ENCODE results near the gene FGA. TPM values are rescaled to one million over a fixed set of nuclear protein-coding genes. Genes with fewer than 3 reads are reported as not detected.

FGA gene
- total and polyA plus RNA-seq, 2 experiments from 2014 or later, result 579 to 1,189 TPM

DNA sequence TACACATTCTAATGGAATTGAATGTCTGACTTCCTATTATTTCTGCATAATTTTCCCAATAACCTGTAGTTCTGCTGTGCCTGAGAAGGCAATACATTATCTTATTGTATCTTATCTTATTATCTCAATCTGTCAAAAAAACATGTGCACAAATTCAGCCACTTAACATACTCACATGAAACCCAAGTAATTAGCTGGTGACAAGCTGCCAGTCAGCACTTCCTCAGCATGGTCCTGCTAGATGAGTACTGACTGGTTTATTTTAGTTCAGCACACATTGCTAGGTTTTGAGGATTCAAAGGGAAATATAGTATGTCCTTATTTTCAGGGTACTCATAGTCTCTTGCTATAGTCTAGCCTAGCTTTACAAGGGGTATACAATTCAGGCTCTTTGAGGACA lies 39.8 kb upstream of the FGA start:
- Histone ChIP-seq H3K9me3 (ENCODE audit: low read depth) (no peaks in the 10 kb centered on the region), H3K4me2 (no peak overlapping the region), H3K27me3 (peaks cover 11% of the 10 kb centered on the region), H3K4me1 (ENCODE audit: insufficient read depth) (peaks cover 19% of the 10 kb centered on the region), H3K79me2 (peaks cover 6% of the 10 kb centered on the region), H3K9me2 (replicated peaks; ENCODE audit: insufficient read depth) (no peaks in the 10 kb centered on the region), H3K4me3 (no peak overlapping the region), H4K20me1 (ENCODE audit: insufficient read depth, poor library complexity, severe bottlenecking) (no peaks in the 10 kb centered on the region), H2AFZ (no peak overlapping the region), H3K36me3 (replicated peaks; ENCODE audit: insufficient read depth, low read depth) (no peaks in the 10 kb centered on the region), H3K27ac (no peak overlapping the region)
- DNase-seq (ENCODE audit: low spot score), result no peak
- TF ChIP-seq EZH2phosphoT487 (IDR thresholded peaks at IDR 0.05; ENCODE audit: low read depth, severe bottlenecking, unreplicated experiment), result no peak
- no peak for TF ChIP-seq EZH2 (IDR thresholded peaks at IDR 0.05; ENCODE audit: borderline replicate concordance)
- TF ChIP-seq, protein P1, sequence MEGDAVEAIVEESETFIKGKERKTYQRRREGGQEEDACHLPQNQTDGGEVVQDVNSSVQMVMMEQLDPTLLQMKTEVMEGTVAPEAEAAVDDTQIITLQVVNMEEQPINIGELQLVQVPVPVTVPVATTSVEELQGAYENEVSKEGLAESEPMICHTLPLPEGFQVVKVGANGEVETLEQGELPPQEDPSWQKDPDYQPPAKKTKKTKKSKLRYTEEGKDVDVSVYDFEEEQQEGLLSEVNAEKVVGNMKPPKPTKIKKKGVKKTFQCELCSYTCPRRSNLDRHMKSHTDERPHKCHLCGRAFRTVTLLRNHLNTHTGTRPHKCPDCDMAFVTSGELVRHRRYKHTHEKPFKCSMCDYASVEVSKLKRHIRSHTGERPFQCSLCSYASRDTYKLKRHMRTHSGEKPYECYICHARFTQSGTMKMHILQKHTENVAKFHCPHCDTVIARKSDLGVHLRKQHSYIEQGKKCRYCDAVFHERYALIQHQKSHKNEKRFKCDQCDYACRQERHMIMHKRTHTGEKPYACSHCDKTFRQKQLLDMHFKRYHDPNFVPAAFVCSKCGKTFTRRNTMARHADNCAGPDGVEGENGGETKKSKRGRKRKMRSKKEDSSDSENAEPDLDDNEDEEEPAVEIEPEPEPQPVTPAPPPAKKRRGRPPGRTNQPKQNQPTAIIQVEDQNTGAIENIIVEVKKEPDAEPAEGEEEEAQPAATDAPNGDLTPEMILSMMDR (IDR thresholded peaks at IDR 0.05; ENCODE audit: poor library complexity), result no peak

DNA sequence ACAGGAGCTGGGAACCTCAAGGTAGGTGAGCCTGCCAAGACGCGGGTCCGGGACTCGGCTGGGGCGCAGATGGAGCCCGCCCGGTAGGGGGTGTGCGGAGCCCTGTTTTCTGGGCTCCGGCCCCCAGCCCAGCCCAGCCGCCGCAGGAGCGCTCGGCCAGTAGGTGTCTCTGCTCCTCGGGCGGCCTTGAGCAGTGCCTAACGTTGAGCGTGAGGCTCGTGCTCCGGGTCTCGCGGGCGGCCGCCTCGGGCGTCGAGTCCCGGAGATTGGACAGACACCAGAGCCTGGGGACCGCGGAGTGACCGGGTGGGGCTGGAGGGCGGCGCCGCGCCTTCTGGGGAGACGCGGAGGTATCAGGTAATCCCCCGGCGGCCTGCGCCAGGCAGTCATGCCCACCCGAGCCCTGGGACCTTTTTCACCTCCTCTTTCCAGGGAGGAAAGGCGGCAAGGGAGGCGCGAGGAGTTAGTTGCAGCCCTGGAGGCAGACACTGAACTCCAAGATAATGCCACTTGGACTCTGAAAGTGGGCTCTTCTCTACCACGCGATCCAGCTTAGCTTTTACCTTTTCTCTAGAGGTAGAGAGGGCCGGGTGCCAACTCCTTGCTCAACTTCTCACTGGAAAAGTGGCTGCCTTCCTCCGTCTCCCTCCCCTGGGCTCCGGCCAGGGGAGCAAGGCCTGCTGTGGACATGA lies 36.4 kb upstream of the FGA start:
- WGBS (ENCODE audit: low lambda C conversion rate, missing lambda C conversion rate), result 4% methylated on average over 48 of the region's 48 CpGs
- peak overlapping the region; percentile 52 for H3K27ac ChIP-seq
- H3K79me2 ChIP-seq, result peaks cover 6% of the 10 kb centered on the region
- H3K4me2 ChIP-seq, result peak overlapping the region; percentile 95
- no peak for TF ChIP-seq EZH2phosphoT487 (IDR thresholded peaks at IDR 0.05; ENCODE audit: low read depth, severe bottlenecking, unreplicated experiment)
- TF ChIP-seq EZH2 (IDR thresholded peaks at IDR 0.05; ENCODE audit: borderline replicate concordance), result no peak
- TF ChIP-seq, protein P1 (IDR thresholded peaks at IDR 0.05; ENCODE audit: poor library complexity), result peak; percentile 69
- H3K4me3 ChIP-seq, result peak overlapping the region; percentile 34
- peak; percentile 88 for DNase-seq (ENCODE audit: low spot score)
- peaks cover 19% of the 10 kb centered on the region for H3K4me1 ChIP-seq (ENCODE audit: insufficient read depth)
- H3K9me2 ChIP-seq (replicated peaks; ENCODE audit: insufficient read depth), result no peaks in the 10 kb centered on the region
- peak overlapping the region; percentile 97 for H2AFZ ChIP-seq
- H4K20me1 ChIP-seq (ENCODE audit: insufficient read depth, poor library complexity, severe bottlenecking), result no peaks in the 10 kb centered on the region
- peaks cover 8% of the 10 kb centered on the region for H3K27me3 ChIP-seq
- no peaks in the 10 kb centered on the region for H3K36me3 ChIP-seq (replicated peaks; ENCODE audit: insufficient read depth, low read depth)
- H3K9me3 ChIP-seq (ENCODE audit: low read depth), result no peaks in the 10 kb centered on the region

DNA sequence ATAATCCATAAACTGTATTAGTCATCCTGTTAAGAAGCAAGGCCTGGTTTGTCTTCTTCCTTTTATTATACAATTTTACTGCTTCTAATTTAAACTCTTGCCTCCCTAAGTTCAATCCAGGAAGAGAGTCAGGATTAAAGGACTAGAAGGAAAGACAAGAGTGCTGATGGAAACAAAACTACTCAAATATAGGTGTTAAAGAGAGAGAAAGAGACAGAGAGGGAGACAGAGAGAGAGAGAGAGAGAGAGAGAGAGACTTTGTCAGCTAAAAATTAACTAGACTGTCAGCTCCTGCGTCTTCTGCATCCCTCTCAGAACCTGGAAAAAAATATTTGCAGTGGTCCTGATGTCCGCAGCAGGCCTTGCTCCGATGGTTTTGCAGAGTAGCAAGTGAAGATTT lies 35.4 kb upstream of the FGA start:
- TF ChIP-seq, protein P1 (IDR thresholded peaks at IDR 0.05; ENCODE audit: poor library complexity), result no peak
- no peak for TF ChIP-seq EZH2 (IDR thresholded peaks at IDR 0.05; ENCODE audit: borderline replicate concordance)
- TF ChIP-seq EZH2phosphoT487 (IDR thresholded peaks at IDR 0.05; ENCODE audit: low read depth, severe bottlenecking, unreplicated experiment), result no peak
- Histone ChIP-seq H2AFZ (peak overlapping the region; percentile 97), H3K9me2 (replicated peaks; ENCODE audit: insufficient read depth) (no peaks in the 10 kb centered on the region), H3K79me2 (peaks cover 6% of the 10 kb centered on the region), H3K4me1 (ENCODE audit: insufficient read depth) (peaks cover 19% of the 10 kb centered on the region), H3K4me3 (no peak overlapping the region), H3K4me2 (peak overlapping the region; percentile 95), H3K9me3 (ENCODE audit: low read depth) (no peaks in the 10 kb centered on the region), H3K36me3 (replicated peaks; ENCODE audit: insufficient read depth, low read depth) (no peaks in the 10 kb centered on the region), H3K27ac (no peak overlapping the region), H3K27me3 (peaks cover 8% of the 10 kb centered on the region), H4K20me1 (ENCODE audit: insufficient read depth, poor library complexity, severe bottlenecking) (no peaks in the 10 kb centered on the region)
- WGBS (ENCODE audit: low lambda C conversion rate, missing lambda C conversion rate), result 64% methylated on average over 3 of the region's 3 CpGs
- no peak for DNase-seq (ENCODE audit: low spot score)

Measured in hepatocyte (in vitro differentiated cells).